GOT3 (cell line): ENCODE data around the gene KBTBD7.
"Not testable (repeated sequence)": the region's sequence is repeated elsewhere in the genome, so short reads cannot be mapped to it uniquely, and the experiment has no call there.

ENCODE experiments used
- DNase-seq: peaks from one replicate; lab custom pipeline; 2025; ENCODE audit warnings: mixed read lengths; lab: John Stamatoyannopoulos, UW

Gene KBTBD7

GRCh38 chr13:41199079-41199478, 4.7 kb upstream of the KBTBD7 start:
- no peak for DNase-seq

- DNase-seq = no peak
Measured at GRCh38 chr13:41196620-41197019, 2.3 kb upstream of the KBTBD7 start.

GRCh38 chr13:41196011-41196410, 1.6 kb upstream of the KBTBD7 start:
- no peak for DNase-seq

DNA sequence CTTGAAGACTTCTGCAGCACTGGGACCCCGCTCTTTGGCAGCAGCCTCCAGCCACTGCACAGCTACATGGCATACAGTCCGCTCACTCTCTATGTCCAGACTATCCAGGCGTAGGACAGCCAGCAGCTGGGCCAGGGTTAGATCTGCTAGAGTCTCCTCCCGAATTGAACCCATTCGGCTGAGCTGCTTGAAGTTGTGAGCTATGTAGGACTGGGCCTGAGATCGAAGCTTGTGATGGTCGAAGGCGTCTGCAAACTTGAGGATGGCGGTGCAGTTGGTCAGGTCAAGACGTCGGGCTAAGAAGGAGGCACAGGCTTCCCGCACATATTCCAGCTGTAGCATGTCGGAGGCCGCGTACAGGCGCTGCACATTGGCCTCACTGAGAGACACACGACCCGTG, 900 bp downstream of the KBTBD7 start:
- no peak for DNase-seq

DNA sequence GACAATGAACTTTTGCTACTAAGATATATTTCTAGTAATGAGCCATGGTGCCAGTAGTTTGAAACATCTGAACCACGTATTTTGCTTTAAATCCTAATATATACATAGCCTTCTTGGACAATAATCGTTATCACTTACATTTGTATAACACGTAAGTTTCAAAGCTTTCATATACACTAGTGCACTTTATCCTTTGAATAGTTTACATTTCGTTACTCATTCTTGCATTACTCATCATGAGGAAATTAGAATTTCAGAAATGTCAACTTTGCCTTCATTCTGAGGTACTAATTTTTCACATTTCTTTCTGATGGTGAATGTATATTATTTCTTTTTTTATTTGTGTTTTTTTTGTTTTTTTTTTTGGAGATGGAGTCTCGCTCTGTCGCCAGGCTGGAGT, 5.8 kb downstream of the KBTBD7 start:
- no peak for DNase-seq

GRCh38 chr13:41186481-41186880, 7.9 kb downstream of the KBTBD7 start:
- DNase-seq = no peak

- no peak for DNase-seq
Measured at GRCh38 chr13:41182231-41182630, 12.1 kb downstream of the KBTBD7 start.

DNA sequence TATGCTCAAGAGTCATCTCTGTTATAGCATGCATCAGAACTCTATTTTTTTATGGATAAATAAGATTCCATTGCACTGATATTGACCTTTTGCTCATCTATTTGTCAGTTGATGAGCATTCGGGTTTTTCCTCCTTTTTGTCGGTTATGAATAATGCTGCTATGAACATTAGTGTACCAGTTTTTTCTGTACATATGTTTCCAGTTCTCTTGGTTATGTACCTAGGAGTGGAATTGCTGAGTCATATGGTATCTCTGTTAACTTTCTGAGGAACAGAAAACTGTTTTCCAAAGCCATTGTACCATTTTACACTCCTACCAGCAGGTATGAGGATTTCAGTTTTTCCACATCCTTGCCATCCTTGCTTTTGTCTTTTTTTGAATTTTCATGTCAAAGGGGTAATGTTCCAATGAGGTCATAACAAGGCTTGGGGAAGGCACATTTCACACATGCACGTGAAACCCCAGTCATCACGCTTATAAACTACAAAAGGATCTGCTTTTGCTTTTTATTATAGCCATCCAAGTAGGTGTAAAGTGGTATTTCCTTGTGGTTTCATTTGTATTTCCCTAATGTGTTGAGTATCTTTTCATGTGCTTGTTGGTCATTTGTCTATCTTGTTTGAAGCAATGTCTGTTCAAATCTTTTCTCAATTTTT, 14.6 kb downstream of the KBTBD7 start:
- no peak for DNase-seq

DNA sequence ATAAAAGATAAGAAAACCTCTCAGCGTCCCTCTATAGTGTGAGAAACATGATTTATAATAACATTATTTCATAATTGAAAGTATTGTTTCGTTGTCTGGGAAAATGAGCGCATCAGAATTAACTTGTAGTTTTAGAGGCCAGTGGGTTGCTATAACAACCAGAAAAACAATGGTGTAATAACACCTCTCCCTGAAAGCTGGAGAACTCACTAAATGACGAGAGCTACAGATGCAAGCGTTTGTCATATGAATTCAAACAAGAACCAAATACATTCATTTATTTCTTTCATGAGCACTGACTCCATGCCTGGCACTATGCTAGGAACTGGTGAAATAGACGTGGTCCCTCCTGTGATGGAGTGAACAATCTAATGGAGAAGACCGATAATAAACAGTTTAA, 16.3 kb downstream of the KBTBD7 start:
- no peak for DNase-seq

DNA sequence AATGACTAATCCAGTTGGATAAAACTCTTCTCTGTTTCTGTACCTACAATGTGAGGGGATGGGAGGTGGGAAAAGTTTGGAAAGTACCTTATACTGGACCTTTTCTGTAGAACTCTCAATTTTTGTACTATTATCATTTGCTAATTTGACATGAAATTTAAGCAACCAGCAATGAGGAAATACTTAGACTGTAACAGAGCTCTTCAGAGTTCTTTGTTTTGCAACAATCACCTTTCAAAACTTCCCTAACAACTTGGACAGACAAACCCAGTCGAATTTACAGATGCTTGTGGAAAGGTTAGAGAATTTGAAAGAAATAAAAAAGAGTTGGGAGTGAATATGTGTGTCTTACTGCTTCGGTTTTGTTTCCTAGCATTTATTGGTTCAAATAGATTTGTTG, 16.8 kb downstream of the KBTBD7 start:
- DNase-seq = no peak

- DNase-seq = not testable (repeated sequence)
Measured at GRCh38 chr13:41175576-41175975, 18.8 kb downstream of the KBTBD7 start.

GRCh38 chr13:41162151-41162550, 32.2 kb downstream of the KBTBD7 start:
- no peak for DNase-seq

GRCh38 chr13:41159174-41159573, 35.2 kb downstream of the KBTBD7 start:
- no peak for DNase-seq

DNA sequence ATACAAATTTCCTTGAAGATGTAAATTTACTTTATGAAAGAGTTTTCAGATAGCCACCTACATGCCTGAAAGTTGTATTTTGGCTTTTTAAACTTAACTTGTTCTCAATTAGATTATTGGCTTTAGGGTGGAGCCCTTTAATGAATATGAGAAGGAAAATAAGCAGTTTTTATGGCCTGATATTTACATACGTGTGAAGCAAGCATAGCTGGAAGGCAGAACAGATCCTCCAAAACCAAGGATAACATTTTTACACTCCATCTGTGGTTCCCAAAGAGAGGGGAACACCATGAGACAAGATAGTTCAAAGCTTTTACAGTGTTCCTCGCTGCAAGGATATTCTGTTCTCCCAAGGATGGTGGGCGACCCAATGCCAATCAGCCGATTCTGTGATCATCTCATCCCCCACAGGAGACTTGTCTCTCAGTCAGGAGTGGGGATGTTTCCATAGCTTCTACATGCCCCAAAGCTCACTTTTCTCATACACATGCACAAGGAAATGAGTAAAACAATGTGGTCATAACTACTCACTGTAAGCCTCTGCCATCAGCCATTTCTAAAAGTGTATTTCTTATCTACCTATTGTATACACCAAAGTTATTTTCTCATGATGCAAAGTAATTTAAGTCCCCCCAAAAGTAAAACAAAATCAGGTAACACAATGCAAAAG, 37.2 kb downstream of the KBTBD7 start:
- no peak for DNase-seq

GRCh38 chr13:41156620-41157019, 37.7 kb downstream of the KBTBD7 start:
- no peak for DNase-seq

DNA sequence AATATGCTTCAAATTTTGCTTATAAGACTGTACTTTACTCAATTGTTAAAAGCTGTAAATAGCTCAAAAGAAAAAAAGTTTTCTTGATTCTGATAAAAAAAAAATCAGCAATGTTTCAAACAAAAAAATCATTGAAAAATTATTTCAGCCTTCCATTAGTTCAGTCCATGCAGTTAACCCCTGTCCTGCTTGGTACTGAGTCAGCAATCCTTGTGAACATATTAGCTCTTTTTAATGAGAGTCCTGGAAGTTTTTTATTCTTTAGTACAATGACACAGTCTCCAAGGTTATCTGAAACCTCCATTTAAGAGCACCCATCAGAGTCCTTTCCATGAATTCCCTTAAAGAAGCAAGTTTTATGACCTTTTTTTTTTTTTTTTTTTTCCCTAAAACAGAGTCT, 40.3 kb downstream of the KBTBD7 start:
- no peak for DNase-seq

- no peak for DNase-seq
Measured at GRCh38 chr13:41152005-41152404, 42.4 kb downstream of the KBTBD7 start.

DNA sequence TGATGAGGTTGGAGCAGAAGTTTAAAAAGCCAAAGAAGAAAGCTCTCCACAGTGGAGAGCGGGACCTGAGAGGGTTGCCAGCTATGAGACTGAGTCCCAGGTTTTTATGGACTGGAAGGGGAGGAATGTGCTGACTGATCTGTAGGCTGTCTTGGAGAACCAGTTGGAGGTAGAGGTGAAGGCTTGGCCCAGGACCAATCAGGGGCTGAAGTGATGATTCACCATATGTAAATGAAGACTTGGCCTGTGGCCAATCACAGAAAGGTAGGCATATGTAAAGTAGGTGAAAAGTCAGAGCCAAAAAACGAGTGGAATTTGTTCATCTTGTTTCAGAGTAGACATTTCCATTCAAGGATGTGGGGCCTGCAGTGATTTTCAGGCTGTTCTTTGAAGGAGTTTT, 44.3 kb downstream of the KBTBD7 start:
- DNase-seq = no peak

GRCh38 chr13:41148419-41149283, 45.7 kb downstream of the KBTBD7 start:
- no peak for DNase-seq

DNA sequence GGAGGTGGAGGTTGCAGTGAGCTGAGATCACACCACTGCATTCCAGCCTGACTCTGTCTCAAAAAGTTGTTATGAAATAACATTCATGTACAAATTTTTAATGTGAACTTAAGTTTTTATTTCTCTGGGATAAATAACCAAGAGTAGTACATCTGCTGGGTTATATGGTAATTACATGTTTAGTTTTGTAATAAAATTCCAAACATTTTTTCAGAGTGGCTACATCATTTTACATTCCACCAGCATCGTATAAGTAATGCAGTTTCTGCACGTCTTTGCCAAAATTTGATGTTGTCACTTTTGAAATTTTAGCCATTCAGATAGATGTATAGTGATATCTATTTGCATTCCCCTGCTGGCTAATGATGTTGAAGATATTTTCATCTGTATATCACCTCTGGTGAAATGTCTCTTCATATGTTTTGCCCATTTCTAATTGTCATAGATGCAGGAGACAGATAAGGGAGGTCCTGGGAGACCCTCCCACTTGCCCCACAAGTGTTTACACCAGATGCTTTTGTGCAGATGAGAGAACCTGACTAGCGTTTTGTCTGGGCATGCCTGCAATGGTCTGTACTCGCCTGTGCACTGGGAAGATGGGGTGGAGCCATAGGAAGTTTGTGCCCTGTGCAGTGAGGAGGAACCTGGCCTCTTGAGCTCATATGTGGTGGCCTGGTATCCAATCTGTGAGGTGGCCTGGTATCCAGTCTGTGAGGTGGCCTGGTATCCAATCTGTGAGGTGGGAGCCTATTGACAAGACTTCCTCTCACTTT, 49.0 kb downstream of the KBTBD7 start:
- no peak for DNase-seq

GRCh38 chr13:41144576-41144975, 49.8 kb downstream of the KBTBD7 start:
- no peak for DNase-seq
